DLD1 (cell line): Measurements from ENCODE around the gene ZNF883.
"Not testable (repeated sequence)": the region's sequence is repeated elsewhere in the genome, so short reads cannot be mapped to it uniquely, and the experiment has no call there.

ENCODE experiments used
- in situ Hi-C: cut with HindIII; loops from 2 replicates; pipeline ENCODE4 v1.10.0; 2017; ENCODE audit warnings: low sequenced_read_pairs

The ZNF883 gene

GRCh38 chr9:113011911-113012381 lies at the start of gene ZNF883:
Gene ZNF883, minus strand, starts transcription at chr9:113012192.
- in situ Hi-C loops: no loop called here

- in situ Hi-C loops: not testable (repeated sequence)
These were observed 49.3 kb upstream of the ZNF883 start for GRCh38 chr9:113061072-113061850.

GRCh38 chr9:113059581-113060284 lies 47.7 kb upstream of the ZNF883 start:
- in situ Hi-C loops: not testable (repeated sequence)

- in situ Hi-C loops: no loop called here
These were observed 45.2 kb upstream of the ZNF883 start for GRCh38 chr9:113057193-113057592.

DNA sequence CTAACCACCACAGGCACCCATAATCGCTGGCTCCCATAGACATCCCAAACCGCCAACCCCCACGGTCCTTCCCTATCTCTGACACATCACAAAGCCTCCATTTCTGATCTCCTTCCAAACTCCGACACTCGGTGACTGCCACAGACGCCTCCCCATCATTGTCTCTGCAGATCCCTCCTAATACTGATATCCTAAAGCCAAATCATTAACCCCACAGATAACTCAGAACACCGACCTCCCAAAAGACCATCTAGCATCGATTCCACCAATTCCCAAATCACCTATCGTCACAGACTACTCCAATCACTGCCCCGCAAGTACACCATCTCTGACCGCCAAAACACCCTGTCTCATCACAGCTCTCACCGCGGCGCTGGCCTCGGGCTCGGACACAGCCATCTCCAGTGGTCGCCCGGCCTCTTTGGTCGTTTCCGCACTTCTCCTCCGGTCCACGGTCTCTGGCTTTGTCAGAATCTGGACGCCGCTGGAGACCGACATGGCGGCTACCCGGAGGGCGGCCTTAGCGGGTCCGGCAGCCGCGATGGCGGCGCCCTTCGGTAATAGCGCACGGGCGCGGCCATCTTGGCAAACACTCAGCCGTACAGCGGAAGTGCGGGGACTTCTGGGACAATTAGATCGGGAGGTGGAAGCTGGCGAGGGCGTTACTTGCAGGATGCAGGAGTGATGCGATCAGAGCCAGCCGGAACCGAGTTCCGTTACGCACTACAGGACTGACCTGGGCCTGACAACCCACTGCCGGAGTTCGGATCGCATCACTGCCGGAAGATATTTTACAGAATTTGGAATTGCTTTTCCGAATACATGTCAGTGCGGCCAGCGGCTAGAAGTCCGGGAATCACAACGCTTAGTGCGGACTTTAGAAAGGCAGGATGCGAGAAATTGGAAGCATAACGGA lies 44.5 kb upstream of the ZNF883 start, which contains the start of gene ZFP37:
Gene ZFP37 (minus strand): TSS at position 534 of the 916 bp plus-strand sequence. CDS start 36 bp downstream, at position 498.
- in situ Hi-C loops: no loop called here

DNA sequence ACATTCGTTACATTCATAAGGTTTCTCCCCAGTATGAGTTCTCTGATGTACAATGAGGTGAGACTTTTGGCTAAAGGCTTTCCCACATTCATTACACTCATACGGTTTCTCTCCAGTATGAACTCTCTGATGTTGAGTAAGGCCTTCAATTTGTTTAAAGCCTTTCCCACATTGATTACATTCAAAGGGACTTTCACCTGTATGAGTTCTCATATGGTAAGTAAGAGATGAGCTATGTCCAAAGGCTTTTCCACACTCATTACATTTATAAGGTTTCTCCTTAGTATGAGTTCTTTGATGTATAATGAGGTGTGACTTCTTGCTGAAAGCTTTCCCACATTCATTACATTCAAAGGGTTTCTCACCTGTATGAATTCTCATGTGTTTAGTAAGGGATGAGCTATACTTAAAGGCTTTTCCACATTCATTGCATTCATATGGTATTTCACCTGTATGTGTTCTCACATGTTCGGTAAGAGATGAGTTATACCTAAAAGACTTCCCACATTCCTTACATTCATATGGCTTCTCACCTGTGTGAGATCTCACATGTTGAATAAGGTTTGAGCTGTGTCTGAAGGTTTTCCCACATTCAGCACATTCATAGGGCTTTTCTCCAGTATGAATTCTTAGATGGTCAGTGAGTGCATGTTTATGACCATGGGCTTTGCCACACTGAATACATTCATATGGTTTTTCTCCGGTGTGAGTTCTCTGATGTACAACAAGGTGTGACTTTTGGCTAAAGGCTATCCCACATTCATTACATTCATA lies 31.1 kb upstream of the ZNF883 start:
- in situ Hi-C loops: no loop called here

DNA sequence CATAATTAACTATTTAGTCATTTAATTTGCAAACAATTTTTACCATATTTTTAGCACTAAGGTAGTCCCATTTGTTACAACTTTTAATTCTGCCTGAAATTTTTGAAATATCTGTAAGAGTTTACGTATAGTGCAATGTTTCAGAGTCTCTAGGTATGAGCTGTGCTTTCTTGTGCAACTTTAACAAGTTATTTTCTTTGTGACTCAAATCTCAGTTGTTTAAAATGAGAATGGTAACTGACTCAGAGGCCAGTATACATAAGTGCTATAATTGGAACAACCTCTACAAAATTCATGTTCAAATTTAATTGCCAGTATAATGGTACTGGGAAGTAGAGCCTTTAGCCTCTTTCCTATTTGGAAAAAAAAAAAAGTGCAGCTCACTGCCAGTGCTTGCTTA lies 14.2 kb upstream of the ZNF883 start:
- in situ Hi-C loops: no loop called here

GRCh38 chr9:113018247-113018646 lies 6.3 kb upstream of the ZNF883 start:
- in situ Hi-C loops: no loop called here

GRCh38 chr9:113012492-113012891 lies 500 bp upstream of the ZNF883 start:
- in situ Hi-C loops: no loop called here

- in situ Hi-C loops: no loop called here
These were observed 6.2 kb downstream of the ZNF883 start for GRCh38 chr9:113005777-113006176.

DNA sequence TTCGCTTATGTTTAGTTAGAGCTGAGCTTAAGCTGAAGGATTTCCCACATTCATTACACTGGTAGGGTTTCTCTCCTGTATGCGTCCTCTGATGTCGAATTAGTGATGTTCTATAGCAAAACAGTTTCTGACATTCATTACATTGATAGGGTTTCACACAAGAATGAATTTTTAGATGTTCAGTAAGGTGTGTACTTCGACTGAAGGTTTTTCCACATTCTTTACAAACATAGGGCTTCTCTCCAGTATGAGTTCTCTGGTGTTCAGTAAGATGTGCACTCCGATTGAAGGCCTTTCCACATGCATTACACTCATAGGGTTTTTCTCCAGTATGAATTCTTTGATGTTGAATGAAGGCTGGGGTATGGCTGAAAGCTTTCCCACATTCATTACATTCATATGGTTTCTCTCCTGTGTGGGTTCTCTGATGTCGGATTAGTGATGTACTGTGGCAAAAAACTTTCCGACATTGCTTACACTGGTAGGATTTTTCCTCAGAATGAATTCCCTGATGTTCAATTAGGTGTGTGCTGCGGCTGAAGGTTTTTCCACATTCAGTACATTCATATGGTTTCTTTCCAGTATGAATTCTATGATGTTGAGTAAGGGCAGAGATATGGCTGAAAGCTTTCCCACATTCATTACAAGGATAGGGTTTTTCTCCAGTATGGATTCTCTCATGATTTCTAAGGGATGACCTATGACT lies 14.6 kb downstream of the ZNF883 start:
- in situ Hi-C loops: no loop called here

- in situ Hi-C loops: no loop called here
These were observed 40.6 kb downstream of the ZNF883 start for GRCh38 chr9:112971415-112971814.

- in situ Hi-C loops: no loop called here
These were observed 41.1 kb downstream of the ZNF883 start for GRCh38 chr9:112970939-112971338.

DNA sequence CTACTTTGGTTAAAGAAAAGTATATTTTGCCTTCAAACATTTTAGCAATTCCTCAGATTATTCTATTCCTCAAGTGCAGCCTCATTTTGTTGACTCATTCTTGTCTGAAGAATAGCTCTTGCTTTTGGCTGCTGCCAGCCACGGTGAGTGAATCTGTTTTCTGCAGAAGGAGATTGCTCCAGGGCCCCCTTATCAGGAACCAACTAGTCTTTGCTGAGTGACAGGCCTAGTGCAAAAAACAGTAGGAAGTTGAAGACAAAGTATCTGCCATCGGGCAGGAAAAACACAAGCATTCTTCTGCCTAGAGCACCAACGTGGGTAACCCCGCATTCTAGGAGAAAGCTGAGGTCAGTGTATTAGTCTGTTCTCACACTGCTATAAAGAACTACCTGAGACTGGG lies 42.3 kb downstream of the ZNF883 start:
- in situ Hi-C loops: no loop called here

DNA sequence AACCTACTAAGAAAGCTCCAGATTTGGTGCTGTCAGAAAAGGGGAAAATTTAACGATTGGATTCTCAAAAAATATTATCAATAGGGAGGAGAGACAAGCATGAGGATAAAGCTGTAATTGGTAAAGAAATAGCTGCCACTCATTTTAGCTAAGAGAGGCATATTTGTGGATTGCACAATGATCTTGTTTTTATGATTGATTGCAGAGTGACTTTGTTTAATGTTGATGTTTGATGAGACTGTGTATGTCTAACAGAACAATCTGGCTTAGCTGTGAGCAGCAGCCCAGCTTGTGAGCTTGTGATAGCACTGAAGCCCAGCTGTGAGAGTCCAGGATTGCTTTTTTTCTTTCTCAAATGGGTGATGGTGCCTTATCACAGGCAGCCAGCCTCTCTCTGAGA lies 56.4 kb downstream of the ZNF883 start:
- in situ Hi-C loops: no loop called here

GRCh38 chr9:112945620-112946208 lies 66.3 kb downstream of the ZNF883 start:
- in situ Hi-C loops: no loop called here

GRCh38 chr9:112939418-112939817 lies 72.6 kb downstream of the ZNF883 start:
- in situ Hi-C loops: no loop called here

DNA sequence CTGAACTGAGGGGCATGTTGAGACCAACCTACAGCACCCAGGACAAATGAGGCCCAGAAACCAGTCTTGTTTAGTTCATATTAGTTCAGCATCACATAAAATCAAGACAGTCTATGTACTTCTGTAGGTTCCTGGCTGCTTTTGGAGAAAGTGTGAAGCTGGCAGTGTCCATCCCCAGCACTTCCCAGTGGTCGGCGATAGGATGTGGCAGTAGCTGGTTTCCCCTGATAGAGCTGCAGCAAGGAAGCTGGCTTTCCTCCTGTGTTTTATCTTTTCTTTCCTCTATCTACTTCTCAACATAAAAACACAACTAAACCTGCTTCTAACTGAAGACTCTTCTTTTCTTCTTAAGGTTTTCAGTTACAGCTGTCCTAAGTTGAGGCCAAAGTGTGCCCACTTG lies 78.3 kb downstream of the ZNF883 start:
- in situ Hi-C loops: no loop called here

DNA sequence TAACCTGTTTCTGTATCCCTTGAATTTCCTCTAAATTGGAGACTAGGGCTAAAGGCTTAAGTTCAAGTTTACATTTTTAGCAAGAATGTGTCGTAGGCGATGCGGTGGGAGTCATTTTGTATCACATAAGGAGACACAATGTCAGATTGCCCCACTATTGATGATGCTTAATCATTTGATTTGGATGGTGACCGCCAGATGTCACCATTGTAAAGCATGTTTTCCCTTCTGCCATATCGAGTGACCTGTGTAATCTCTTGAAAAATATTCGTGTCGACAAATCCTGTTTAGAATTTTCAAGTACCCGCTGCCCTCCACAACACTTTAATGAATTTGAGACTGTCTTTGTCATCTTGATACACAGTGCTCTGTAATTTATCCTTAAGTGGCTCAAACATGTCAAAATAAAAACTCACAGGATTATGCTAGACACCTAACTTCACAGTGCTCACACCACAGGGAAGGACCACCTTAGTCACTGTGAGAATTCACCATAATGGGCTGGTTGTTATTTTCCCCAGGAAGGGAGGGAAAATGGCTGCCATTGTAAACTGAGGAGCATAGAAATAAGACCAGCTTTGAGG lies 86.8 kb downstream of the ZNF883 start:
- in situ Hi-C loops: no loop called here
